Measurements from ENCODE around the gene RNU6-7. TPM values are rescaled to one million over a fixed set of nuclear protein-coding genes. Genes with fewer than 3 reads are reported as not detected.

Gene RNU6-7
- total RNA-seq, 4 donors from 2014 or later: not detected

DNA sequence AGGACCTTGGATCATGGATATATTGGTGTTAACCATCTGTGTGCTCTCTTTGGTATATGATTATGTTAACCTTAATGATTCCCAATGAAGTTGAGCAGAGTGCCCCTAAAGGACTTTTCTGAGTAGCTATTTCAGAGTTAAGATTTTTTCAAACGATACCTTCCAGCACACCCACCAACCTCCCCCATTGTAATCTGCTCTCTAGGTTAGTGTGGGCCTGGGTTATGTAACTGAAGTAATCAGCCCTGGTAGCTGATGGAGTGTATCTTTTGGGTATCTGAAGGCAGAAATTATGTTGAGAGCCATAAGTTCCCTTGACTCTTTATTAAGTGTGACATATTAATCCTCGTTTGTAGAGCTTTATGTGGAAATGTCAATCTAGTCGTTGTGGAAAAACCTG is 48.8 kb downstream of the RNU6-7 start:
- no peak for ATAC-seq (ENCODE audit: low FRiP score)

DNA sequence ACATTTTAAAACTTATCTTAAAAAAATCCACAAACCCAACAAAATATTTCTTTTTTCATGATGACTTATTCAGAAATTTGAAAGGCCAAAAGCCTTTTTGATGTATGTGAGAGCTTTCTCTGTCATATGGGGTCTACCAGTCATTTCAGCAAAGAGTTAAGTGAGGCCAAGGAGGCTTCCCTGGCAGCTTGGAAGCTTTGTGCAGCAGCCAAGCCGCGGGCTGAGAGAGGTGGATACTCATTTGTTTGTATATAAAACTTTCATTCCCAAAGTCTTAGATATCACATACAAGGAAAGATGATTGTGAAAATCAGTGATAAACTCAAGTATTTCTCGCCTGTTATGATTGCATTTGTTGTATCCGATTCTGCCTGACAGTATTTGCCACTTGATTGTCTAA is 49.7 kb downstream of the RNU6-7 start:
- no peak for DNase-seq (ENCODE audit: low spot score)
- TF ChIP-seq, protein P1, sequence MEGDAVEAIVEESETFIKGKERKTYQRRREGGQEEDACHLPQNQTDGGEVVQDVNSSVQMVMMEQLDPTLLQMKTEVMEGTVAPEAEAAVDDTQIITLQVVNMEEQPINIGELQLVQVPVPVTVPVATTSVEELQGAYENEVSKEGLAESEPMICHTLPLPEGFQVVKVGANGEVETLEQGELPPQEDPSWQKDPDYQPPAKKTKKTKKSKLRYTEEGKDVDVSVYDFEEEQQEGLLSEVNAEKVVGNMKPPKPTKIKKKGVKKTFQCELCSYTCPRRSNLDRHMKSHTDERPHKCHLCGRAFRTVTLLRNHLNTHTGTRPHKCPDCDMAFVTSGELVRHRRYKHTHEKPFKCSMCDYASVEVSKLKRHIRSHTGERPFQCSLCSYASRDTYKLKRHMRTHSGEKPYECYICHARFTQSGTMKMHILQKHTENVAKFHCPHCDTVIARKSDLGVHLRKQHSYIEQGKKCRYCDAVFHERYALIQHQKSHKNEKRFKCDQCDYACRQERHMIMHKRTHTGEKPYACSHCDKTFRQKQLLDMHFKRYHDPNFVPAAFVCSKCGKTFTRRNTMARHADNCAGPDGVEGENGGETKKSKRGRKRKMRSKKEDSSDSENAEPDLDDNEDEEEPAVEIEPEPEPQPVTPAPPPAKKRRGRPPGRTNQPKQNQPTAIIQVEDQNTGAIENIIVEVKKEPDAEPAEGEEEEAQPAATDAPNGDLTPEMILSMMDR (IDR thresholded peaks at IDR 0.05): no peak
- no peak for ATAC-seq (ENCODE audit: low FRiP score)

More for the DNA sequence above, 48.8 kb downstream of the RNU6-7 start:
- TF ChIP-seq, protein P1 (IDR thresholded peaks at IDR 0.05): no peak
- DNase-seq (ENCODE audit: low spot score): no peak

Small RNA genes lying within 50 kb of the gene (small RNA-seq; reads per million reads assigned to genes)
- gene RNU6-7 (0.39 reads per million), gene RNU6-8 (not detected)

Other genes with a start within 250 kb of the RNU6-7 start
- gene ARHGAP5, start 124.7 kb upstream of the RNU6-7 start, total RNA-seq: 100 to 1,000 TPM; 116 to 125 (median 121) TPM
- gene RNU6-8, start 1.2 kb downstream of the RNU6-7 start, total RNA-seq: not detected
- gene AKAP6, start 127.3 kb downstream of the RNU6-7 start, total RNA-seq: 1 to 10 TPM; 3.3 to 8.7 (median 5.2) TPM